Putamen (tissue), 1 donor: ENCODE measurements around the gene SLC46A2.

Experiments used
- DNase-seq: peaks from one replicate; pipeline ENCODE4 v3.0.0-alpha.2; 2016; ENCODE audit warnings: low spot score

SLC46A2 gene, protein sequence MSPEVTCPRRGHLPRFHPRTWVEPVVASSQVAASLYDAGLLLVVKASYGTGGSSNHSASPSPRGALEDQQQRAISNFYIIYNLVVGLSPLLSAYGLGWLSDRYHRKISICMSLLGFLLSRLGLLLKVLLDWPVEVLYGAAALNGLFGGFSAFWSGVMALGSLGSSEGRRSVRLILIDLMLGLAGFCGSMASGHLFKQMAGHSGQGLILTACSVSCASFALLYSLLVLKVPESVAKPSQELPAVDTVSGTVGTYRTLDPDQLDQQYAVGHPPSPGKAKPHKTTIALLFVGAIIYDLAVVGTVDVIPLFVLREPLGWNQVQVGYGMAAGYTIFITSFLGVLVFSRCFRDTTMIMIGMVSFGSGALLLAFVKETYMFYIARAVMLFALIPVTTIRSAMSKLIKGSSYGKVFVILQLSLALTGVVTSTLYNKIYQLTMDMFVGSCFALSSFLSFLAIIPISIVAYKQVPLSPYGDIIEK

GRCh38 chr9:112890106-112891081 is at the start of gene SLC46A2:
TSS of gene SLC46A2 (minus strand) at chr9:112890876. CDS start at chr9:112890681, 195 bp downstream.
- no peak for DNase-seq

DNA sequence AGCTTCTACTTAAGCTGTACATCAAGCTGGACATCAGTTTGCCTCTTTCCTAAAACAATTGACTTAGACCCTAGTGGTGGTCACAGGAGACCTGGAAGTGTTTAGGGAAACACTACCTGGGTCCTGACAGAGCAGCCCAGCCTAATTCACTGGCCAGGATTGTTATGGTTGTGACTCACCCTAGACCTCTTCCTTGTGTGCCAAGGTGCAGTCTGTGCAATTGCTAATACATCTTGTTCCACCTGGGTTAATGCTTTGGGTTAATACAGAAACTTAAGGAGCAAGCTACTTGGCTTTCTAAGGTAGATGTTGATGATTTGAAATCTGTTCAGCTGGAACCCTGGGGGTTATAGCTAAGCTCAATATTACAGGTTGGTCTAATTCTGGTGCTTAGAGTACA is 48.7 kb upstream of the SLC46A2 start:
- DNase-seq = no peak

- DNase-seq = no peak
Observed at GRCh38 chr9:112933696-112934095, 43.0 kb upstream of the SLC46A2 start.

GRCh38 chr9:112925058-112925641 is 34.5 kb upstream of the SLC46A2 start:
- peak; percentile 7 for DNase-seq

GRCh38 chr9:112921549-112921948 is 30.9 kb upstream of the SLC46A2 start:
- DNase-seq = peak; percentile 17

DNA sequence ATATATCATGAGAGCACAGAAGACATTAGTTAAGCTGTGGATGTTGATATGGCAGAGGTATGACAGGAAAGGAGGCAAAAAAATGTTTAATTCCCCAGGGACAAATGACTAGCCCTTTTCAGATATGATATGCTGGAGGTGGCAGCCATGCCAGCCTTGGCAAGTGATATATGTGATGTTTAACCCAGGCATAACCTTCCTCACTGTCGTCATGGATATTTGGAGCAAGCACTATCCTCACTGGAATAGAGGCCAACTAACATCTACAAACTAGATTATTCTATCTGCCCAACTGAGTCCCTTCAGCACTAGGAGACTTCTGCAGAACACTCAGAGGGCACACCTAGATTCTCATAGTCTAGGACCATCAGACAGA is 27.3 kb upstream of the SLC46A2 start:
- DNase-seq = no peak

- no peak for DNase-seq
Observed at GRCh38 chr9:112917047-112917986, 26.6 kb upstream of the SLC46A2 start.

- DNase-seq = no peak
Observed at GRCh38 chr9:112914524-112914923, 23.8 kb upstream of the SLC46A2 start.

GRCh38 chr9:112913326-112913725 is 22.6 kb upstream of the SLC46A2 start:
- no peak for DNase-seq

DNA sequence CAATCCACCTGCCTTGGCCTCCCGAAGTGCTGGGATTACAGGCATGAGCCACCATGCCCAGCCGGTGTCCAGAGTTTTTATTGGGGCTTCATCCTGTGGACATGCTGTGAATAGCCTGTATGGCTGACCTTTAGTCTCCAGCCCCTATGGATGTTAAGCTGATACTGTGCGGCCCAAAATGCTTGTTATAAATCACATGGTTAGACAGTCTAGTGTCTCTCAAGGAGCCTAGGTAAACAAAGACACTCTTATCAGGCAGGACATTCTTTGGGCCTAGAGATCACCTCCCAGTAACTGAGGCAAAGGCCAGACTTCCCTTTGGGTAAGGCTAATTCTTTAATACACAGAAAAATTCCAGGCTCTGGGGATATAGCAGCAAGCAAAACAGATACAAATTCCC is 22.0 kb upstream of the SLC46A2 start:
- DNase-seq = no peak

- DNase-seq = no peak
Observed at GRCh38 chr9:112911736-112912135, 21.1 kb upstream of the SLC46A2 start.

DNA sequence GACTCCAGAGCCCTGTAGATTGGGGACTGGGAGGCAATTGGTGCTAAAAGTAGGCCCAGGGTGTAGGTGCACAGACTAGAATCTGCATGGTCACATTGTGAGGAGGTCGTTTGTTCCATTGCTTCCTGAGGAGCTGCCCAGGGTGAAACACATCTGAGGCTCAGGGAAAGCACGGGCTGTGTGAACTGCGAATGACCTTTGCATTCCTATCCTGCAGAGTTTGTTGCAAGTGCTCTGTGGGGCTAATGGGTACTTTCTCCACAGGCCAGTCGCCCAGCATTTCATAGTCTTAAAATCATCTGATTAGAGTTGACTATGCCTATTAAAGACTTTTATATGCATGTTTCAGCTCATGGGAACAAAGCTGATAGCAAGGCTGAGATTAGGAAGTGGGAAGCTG is 14.4 kb upstream of the SLC46A2 start:
- DNase-seq = no peak

DNA sequence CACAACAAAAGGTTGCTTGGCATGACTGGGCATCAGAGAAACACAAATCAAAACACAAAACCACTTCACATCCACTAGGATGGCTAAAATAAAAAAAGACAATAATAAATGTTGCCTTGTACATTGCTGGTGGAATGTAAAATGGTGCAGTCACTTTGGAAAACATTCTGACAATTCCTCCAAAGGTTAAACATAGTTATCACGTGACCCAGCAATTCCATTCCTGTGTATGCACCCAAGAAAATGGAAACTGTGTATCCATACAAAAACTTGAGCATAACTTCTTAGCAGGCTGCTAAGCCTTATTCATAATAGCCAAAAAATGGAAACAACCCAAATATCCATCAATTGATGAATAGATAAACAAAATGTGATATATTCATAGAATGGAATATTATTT is 10.2 kb upstream of the SLC46A2 start:
- no peak for DNase-seq

GRCh38 chr9:112900488-112900887 is 9.8 kb upstream of the SLC46A2 start:
- no peak for DNase-seq

GRCh38 chr9:112898872-112899311 is 8.2 kb upstream of the SLC46A2 start:
- DNase-seq = no peak

DNA sequence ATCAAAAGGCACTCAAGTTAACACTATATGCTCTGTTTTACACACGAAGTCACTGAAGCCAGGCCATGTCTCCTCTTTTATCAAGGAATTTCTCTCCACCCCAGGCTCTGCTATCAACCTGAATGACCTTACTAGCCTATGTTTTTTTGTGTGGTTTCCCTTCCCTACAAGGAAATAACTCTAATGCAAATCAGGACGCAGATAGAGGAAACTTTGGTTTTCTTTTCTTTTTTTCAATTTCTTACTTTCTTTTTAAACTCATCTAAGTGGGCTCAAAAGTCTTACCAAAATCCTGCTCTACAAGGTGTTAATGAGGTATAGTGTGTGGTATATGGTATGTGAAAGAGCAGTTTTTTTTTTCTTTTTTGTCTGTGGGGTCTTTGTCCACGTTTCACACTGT is 5.5 kb upstream of the SLC46A2 start:
- DNase-seq = no peak

DNA sequence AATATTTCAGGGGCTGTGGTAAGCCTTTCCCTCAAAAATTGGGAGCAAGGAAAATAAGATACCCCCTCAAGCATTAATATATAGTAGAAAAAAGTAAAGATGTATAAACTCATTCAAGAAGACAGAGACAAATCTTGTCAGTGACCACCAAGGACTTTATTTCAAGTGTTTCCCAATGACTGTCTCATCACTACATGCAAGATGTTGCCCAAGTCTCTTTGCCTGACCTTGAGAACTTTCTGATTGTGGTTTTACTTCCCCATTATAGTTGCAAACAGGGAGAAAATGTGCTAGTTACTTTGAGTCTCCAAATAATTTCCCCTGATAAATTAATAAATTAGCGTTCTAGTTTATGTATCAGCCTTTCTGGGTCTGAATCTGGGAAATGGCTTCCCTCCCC is 4.0 kb upstream of the SLC46A2 start:
- DNase-seq = no peak

DNA sequence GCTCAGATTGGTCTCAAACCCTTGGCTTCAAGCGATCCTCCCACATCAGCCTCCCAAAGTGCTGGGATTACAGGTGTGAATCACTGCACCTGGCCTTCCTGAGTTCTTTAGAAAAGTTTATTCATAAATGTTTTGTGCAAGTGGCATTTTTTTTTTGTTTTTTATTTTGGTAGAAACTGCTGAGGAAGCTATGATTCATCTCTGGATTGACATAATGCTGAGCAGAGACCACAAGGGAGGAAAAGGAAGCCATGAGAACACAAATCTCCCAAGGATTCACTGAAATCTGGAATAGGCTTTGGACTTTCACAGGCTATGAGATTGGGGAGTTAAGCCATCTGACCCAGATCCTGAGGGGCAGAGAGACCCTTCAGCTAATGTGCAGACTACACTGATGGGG is 3.4 kb upstream of the SLC46A2 start:
- no peak for DNase-seq

GRCh38 chr9:112892981-112893380 is 2.3 kb upstream of the SLC46A2 start:
- no peak for DNase-seq

DNA sequence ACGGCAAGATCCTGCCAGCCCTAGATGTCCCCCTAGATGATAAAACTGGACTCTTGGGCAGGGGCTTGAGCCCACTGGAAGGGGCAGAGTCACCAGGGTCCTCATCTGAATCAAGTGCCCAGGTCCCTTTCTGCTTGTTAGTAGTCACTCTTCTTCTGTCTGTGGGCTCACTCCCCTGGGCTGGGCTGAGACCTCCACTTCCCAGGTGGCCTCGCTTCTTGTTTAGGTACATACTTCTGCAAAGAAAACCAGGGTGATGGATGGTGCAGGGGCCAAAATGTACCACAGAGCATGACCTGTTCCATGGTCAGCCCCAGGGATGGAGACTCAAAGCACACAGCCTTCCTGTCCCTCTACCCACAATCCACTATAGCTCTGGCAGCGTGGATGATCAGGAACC is 845 bp upstream of the SLC46A2 start:
- DNase-seq = no peak

GRCh38 chr9:112887381-112887780 is 3.3 kb downstream of the SLC46A2 start:
- no peak for DNase-seq
